DOHH2 (cell line): Measurements from ENCODE around the gene EMSY.

Source experiments
- EZH2phosphoT487 ChIP-seq: fragments of 200-600 bp; sonication (generic); IDR thresholded peaks from 2 replicates; pipeline ENCODE4 v1.6.1; 2017; ENCODE audit warnings: borderline replicate concordance, mild to moderate bottlenecking, antibody characterized with exemption, low read length, moderate library complexity, mixed read lengths
- TF ChIP-seq, protein P1 (sequence below): fragments of 200-600 bp; sonication (generic); IDR thresholded peaks from one replicate; pipeline ENCODE4 v1.5.1; 2014; ENCODE audit warnings: antibody characterized with exemption, mild to moderate bottlenecking, low read depth, low read length; ENCODE audit not compliant: poor library complexity, severe bottlenecking

DNA sequence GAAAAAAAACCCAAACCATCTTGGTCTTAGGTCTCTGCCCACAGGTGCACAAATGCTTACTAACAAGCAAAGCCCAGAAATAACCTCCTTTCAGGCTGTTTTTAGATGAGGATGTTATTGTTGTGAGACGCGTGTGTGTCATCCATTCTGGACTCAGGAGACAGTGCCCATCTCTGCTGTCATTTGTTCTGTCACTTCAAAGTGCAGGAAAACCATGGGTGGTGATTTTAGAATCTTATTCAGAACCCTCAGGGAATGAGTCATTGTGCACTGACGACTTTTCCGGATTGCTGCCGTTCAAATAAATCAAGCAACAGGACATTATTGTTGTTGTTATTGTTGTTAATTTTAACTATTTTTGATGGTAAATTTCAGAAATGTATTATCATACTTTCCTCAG is 115.4 kb downstream of the EMSY start:
- TF ChIP-seq EZH2phosphoT487, result no peak
- TF ChIP-seq, protein P1, sequence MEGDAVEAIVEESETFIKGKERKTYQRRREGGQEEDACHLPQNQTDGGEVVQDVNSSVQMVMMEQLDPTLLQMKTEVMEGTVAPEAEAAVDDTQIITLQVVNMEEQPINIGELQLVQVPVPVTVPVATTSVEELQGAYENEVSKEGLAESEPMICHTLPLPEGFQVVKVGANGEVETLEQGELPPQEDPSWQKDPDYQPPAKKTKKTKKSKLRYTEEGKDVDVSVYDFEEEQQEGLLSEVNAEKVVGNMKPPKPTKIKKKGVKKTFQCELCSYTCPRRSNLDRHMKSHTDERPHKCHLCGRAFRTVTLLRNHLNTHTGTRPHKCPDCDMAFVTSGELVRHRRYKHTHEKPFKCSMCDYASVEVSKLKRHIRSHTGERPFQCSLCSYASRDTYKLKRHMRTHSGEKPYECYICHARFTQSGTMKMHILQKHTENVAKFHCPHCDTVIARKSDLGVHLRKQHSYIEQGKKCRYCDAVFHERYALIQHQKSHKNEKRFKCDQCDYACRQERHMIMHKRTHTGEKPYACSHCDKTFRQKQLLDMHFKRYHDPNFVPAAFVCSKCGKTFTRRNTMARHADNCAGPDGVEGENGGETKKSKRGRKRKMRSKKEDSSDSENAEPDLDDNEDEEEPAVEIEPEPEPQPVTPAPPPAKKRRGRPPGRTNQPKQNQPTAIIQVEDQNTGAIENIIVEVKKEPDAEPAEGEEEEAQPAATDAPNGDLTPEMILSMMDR, result no peak
